Right atrium auricular region (tissue), 2 donors: ENCODE results near the gene FLT4. TPM values are rescaled to one million over a fixed set of nuclear protein-coding genes. Genes with fewer than 3 reads are reported as not detected.

Experiments
- DNase-seq: peaks from one replicate; pipeline ENCODE4 v3.0.0-alpha.2; 2019; ENCODE audit warnings: low spot score
- H3K27ac ChIP-seq, 2 donors: fragments of 200-600 bp; sonication (generic); 1 replicate in 1 of 2; 2 replicates in 1 of 2; pipeline ENCODE4 v1.5.1; 2016 to 2019
- H3K27me3 ChIP-seq, 2 donors: fragments of 200-600 bp; sonication (generic); one replicate each; pipeline versions ENCODE4 v1.5.1 to v1.6.0; 2017 to 2019
- H3K36me3 ChIP-seq: fragments of 200-600 bp; sonication (generic); one replicate; pipeline ENCODE4 v1.5.1; 2016
- H3K4me1 ChIP-seq, 2 donors: fragments of 200-600 bp; sonication (generic); one replicate each; pipeline versions ENCODE4 v1.5.1 to v1.6.0; 2017 to 2019
- H3K4me3 ChIP-seq, 2 donors: fragments of 200-600 bp; sonication (generic); 1 replicate in 1 of 2; 2 replicates in 1 of 2; pipeline ENCODE4 v1.5.1; 2017 to 2019; ENCODE audit warnings: mild to moderate bottlenecking in 1 of 2, moderate library complexity in 1 of 2
- H3K9me3 ChIP-seq, 2 donors: fragments of 200-600 bp; sonication (generic); one replicate each; pipeline ENCODE4 v1.5.1; 2019
- CTCF ChIP-seq, 2 donors: fragments of 200-600 bp; sonication (generic); IDR thresholded peaks; one replicate each; pipeline ENCODE4 v1.5.1; 2019; ENCODE audit warnings: antibody characterized with exemption in 2 of 2
- total RNA-seq, 2 donors: library from RNA; depleted of rRNA; stranded (reverse); fragments of >200 nt; gene quantifications; one replicate each; pipeline ENCODE4 v1.1.0, GENCODE V29; 2016

The FLT4 gene
- total RNA-seq, 2 donors from 2014 or later: 2.0 to 4.2 TPM

- no peaks in the 10 kb centered on the region for H3K27me3 ChIP-seq
- TF ChIP-seq CTCF (IDR thresholded peaks at IDR 0.05): no peak
- H3K9me3 ChIP-seq: no peaks in the 10 kb centered on the region
Measured at GRCh38 chr5:180642181-180642775, 7.1 kb downstream of the FLT4 start.

DNA sequence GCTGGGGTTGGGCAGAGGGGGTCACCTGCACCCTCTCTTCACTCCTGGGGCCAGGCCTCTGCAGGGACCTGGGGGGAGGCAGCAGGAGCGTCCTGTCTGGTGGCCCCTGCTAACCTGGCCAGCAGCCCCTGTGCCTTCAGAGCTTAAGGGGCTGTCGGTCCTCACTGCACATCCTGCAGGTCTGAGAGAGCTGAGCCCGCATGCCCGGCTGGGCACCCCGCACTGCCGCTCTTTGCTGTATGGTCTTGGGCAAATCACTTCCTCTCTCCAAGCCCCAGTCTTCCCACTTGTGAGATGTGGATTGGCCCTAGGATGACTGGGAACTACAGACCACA is 7.9 kb downstream of the FLT4 start:
- no peak for DNase-seq
- Histone ChIP-seq H3K36me3 (no peaks in the 10 kb centered on the region), H3K4me3 (no peak overlapping the region), H3K9me3 (no peaks in the 10 kb centered on the region), H3K27ac (no peak overlapping the region), H3K4me1 (peaks cover 0 to 23% of the 10 kb centered on the region in 2 donors), H3K27me3 (no peaks in the 10 kb centered on the region)
- no peak for TF ChIP-seq CTCF (IDR thresholded peaks at IDR 0.05)

More at GRCh38 chr5:180642181-180642775, 7.1 kb downstream of the FLT4 start:
- Histone ChIP-seq H3K27ac (no peak overlapping the region), H3K4me3 (no peak overlapping the region), H3K4me1 (peaks cover 0 to 25% of the 10 kb centered on the region in 2 donors), H3K36me3 (no peaks in the 10 kb centered on the region)
- DNase-seq: no peak

- Histone ChIP-seq H3K4me3 (no peak overlapping the region), H3K9me3 (no peaks in the 10 kb centered on the region), H3K36me3 (no peaks in the 10 kb centered on the region), H3K27ac (no peak overlapping the region), H3K27me3 (no peaks in the 10 kb centered on the region), H3K4me1 (peaks cover 0 to 18% of the 10 kb centered on the region in 2 donors)
- TF ChIP-seq CTCF (IDR thresholded peaks at IDR 0.05): no peak
- DNase-seq: no peak
Measured at GRCh38 chr5:180640861-180641565, 8.4 kb downstream of the FLT4 start.

DNA sequence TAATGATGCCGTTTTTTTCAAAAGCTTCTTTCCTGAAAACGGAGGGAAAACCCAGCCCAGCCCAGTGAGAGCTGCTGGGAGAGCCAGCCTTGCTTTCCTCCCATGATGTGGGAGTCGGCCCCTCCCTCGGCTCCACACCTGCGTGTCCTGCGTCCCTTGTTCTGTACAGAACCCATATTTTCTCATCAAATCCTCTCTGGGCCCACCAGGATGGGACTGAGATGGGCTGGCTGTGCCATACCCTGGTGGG is 8.9 kb downstream of the FLT4 start:
- no peak for TF ChIP-seq CTCF (IDR thresholded peaks at IDR 0.05)
- H3K36me3 ChIP-seq: no peaks in the 10 kb centered on the region
- no peak overlapping the region for H3K27ac ChIP-seq
- H3K9me3 ChIP-seq: no peaks in the 10 kb centered on the region
- DNase-seq: no peak
- H3K4me3 ChIP-seq: no peak overlapping the region
- H3K4me1 ChIP-seq: peaks cover 0 to 13% of the 10 kb centered on the region in 2 donors
- no peaks in the 10 kb centered on the region for H3K27me3 ChIP-seq

DNA sequence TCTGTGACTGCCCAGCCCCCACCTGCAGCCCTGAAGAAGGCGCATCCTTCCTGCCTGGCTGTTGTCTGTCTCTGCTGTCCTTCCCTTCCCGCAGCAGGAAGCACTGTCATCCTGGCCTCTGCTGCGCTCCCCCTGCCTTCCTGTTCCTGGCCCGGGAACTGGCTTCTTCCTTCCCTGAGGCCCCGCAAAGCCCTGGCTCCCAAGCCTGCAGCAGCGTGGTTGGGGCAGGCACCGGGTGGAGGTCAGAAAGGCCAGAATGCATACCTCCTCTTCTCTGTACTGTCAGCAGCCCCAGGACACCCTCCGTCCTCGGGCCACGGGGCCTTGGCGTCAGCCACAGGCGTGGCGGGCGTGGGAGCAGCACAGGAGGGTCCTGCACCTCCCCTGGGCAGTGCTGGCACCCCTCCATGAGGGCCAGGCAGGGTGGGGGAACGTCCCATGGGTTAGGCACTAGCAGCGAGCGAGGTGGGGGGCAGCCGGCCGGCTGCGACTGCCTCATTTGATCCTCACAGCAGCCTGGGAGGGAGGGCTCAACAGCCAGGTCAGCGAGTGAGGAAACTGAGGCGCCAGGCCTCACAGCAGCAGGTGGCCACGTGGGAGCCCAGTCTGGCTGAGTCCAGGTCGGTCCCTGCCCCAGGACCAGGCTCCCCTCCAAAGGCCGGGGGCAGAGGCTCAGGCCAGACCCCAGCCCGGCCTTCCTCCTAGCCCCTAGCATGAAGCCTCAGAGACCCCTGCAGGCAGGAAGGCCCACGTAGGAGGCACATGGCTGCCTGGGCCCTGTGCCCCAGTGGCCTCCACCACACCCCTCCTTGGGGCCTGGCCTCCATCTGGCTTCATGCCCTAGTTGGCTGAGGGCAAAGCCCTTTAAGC is 9.4 kb downstream of the FLT4 start:
- Histone ChIP-seq H3K4me3 (no peak overlapping the region), H3K36me3 (no peaks in the 10 kb centered on the region), H3K27me3 (no peaks in the 10 kb centered on the region), H3K27ac (no peak overlapping the region), H3K4me1 (peaks cover 0 to 8% of the 10 kb centered on the region in 2 donors), H3K9me3 (no peaks in the 10 kb centered on the region)
- no peak for DNase-seq
- no peak for TF ChIP-seq CTCF (IDR thresholded peaks at IDR 0.05)
